Skeletal muscle satellite cell (primary cell): ENCODE data around the gene FLT1.

Experiments used
- H3K27me3 ChIP-seq: 2 replicates; pipeline ENCODE4 v1.7.0; 2013; ENCODE audit warnings: low read length; ENCODE audit not compliant: control insufficient read depth, insufficient read depth
- H3K36me3 ChIP-seq: 2 replicates; pipeline ENCODE4 v1.7.0; 2013; ENCODE audit warnings: mild to moderate bottlenecking, control low read depth, low read length; ENCODE audit not compliant: insufficient read depth
- H3K4me1 ChIP-seq: 2 replicates; pipeline ENCODE4 v1.7.0; 2013; ENCODE audit warnings: low read length; ENCODE audit not compliant: control insufficient read depth, insufficient read depth
- H3K4me2 ChIP-seq: 2 replicates; pipeline ENCODE4 v1.7.0; 2013; ENCODE audit warnings: mild to moderate bottlenecking, low read length
- H3K4me3 ChIP-seq: 2 replicates; pipeline ENCODE4 v1.7.0; 2013; ENCODE audit warnings: low read length
- H3K9ac ChIP-seq: 2 replicates; pipeline ENCODE4 v1.7.0; 2013; ENCODE audit warnings: mild to moderate bottlenecking, low read depth, low read length, moderate library complexity
- H3K9me3 ChIP-seq: replicated peaks from 2 replicates; pipeline ENCODE4 v1.7.0; 2013; ENCODE audit warnings: mild to moderate bottlenecking, control low read depth, low read length

The FLT1 gene

GRCh38 chr13:28533441-28534166 is 38.7 kb upstream of the FLT1 start:
- Histone ChIP-seq H3K4me2 (peak overlapping the region; percentile 78), H3K36me3 (no peaks in the 10 kb centered on the region), H3K9me3 (no peaks in the 10 kb centered on the region), H3K9ac (no peak overlapping the region), H3K4me3 (no peak overlapping the region), H3K4me1 (peaks cover 7% of the 10 kb centered on the region), H3K27me3 (peaks cover 29% of the 10 kb centered on the region)

GRCh38 chr13:28533125-28533436 is 38.2 kb upstream of the FLT1 start:
- peak overlapping the region; percentile 54 for H3K4me3 ChIP-seq
- H3K27me3 ChIP-seq: peaks cover 34% of the 10 kb centered on the region
- H3K4me1 ChIP-seq: peaks cover 7% of the 10 kb centered on the region
- no peaks in the 10 kb centered on the region for H3K36me3 ChIP-seq
- H3K9ac ChIP-seq: peak overlapping the region; percentile 59
- no peaks in the 10 kb centered on the region for H3K9me3 ChIP-seq
- peak overlapping the region; percentile 78 for H3K4me2 ChIP-seq

GRCh38 chr13:28532388-28533124 is 37.6 kb upstream of the FLT1 start:
- H3K9me3 ChIP-seq: no peaks in the 10 kb centered on the region
- H3K4me1 ChIP-seq: peaks cover 7% of the 10 kb centered on the region
- H3K9ac ChIP-seq: peak overlapping the region; percentile 59
- peak overlapping the region; percentile 54 for H3K4me3 ChIP-seq
- H3K4me2 ChIP-seq: peak overlapping the region; percentile 78
- no peaks in the 10 kb centered on the region for H3K36me3 ChIP-seq
- peaks cover 40% of the 10 kb centered on the region for H3K27me3 ChIP-seq

GRCh38 chr13:28531845-28532387 is 37.0 kb upstream of the FLT1 start:
- Histone ChIP-seq H3K36me3 (no peaks in the 10 kb centered on the region), H3K4me3 (peak overlapping the region; percentile 54), H3K27me3 (peaks cover 40% of the 10 kb centered on the region), H3K4me2 (peak overlapping the region; percentile 78), H3K9me3 (no peaks in the 10 kb centered on the region), H3K9ac (peak overlapping the region; percentile 59), H3K4me1 (peaks cover 7% of the 10 kb centered on the region)

GRCh38 chr13:28531077-28531844 is 36.3 kb upstream of the FLT1 start:
- peak overlapping the region; percentile 54 for H3K4me3 ChIP-seq
- peaks cover 40% of the 10 kb centered on the region for H3K27me3 ChIP-seq
- H3K9ac ChIP-seq: peak overlapping the region; percentile 41
- H3K4me1 ChIP-seq: peaks cover 7% of the 10 kb centered on the region
- no peaks in the 10 kb centered on the region for H3K36me3 ChIP-seq
- peak overlapping the region; percentile 78 for H3K4me2 ChIP-seq
- no peaks in the 10 kb centered on the region for H3K9me3 ChIP-seq

GRCh38 chr13:28530729-28531076 is 35.8 kb upstream of the FLT1 start:
- Histone ChIP-seq H3K4me1 (peaks cover 7% of the 10 kb centered on the region), H3K4me3 (peak overlapping the region; percentile 54), H3K9ac (peak overlapping the region; percentile 41), H3K36me3 (no peaks in the 10 kb centered on the region), H3K9me3 (no peaks in the 10 kb centered on the region), H3K27me3 (peaks cover 36% of the 10 kb centered on the region), H3K4me2 (peak overlapping the region; percentile 78)

GRCh38 chr13:28529836-28530235 is 34.9 kb upstream of the FLT1 start:
- Histone ChIP-seq H3K9me3 (no peaks in the 10 kb centered on the region), H3K4me2 (no peak overlapping the region), H3K36me3 (no peaks in the 10 kb centered on the region), H3K4me1 (peaks cover 7% of the 10 kb centered on the region), H3K9ac (no peak overlapping the region), H3K27me3 (peaks cover 43% of the 10 kb centered on the region), H3K4me3 (no peak overlapping the region)

GRCh38 chr13:28528848-28529247 is 33.9 kb upstream of the FLT1 start:
- H3K4me1 ChIP-seq: peaks cover 7% of the 10 kb centered on the region
- no peaks in the 10 kb centered on the region for H3K9me3 ChIP-seq
- H3K9ac ChIP-seq: no peak overlapping the region
- no peak overlapping the region for H3K4me2 ChIP-seq
- no peaks in the 10 kb centered on the region for H3K36me3 ChIP-seq
- peaks cover 43% of the 10 kb centered on the region for H3K27me3 ChIP-seq
- H3K4me3 ChIP-seq: no peak overlapping the region

- H3K9ac ChIP-seq: no peak overlapping the region
- H3K27me3 ChIP-seq: peaks cover 42% of the 10 kb centered on the region
- H3K4me3 ChIP-seq: no peak overlapping the region
- no peaks in the 10 kb centered on the region for H3K36me3 ChIP-seq
- no peak overlapping the region for H3K4me2 ChIP-seq
- H3K4me1 ChIP-seq: peaks cover 7% of the 10 kb centered on the region
- no peaks in the 10 kb centered on the region for H3K9me3 ChIP-seq
Observed at GRCh38 chr13:28528388-28528787, 33.5 kb upstream of the FLT1 start.

- H3K27me3 ChIP-seq: peaks cover 41% of the 10 kb centered on the region
Observed at GRCh38 chr13:28527629-28528028, 32.7 kb upstream of the FLT1 start.

GRCh38 chr13:28526876-28527275 is 31.9 kb upstream of the FLT1 start:
- H3K9ac ChIP-seq: no peak overlapping the region
- H3K4me1 ChIP-seq: peaks cover 7% of the 10 kb centered on the region
- no peak overlapping the region for H3K4me3 ChIP-seq
- H3K36me3 ChIP-seq: no peaks in the 10 kb centered on the region
- no peak overlapping the region for H3K4me2 ChIP-seq
- peaks cover 48% of the 10 kb centered on the region for H3K27me3 ChIP-seq
- no peaks in the 10 kb centered on the region for H3K9me3 ChIP-seq

More at GRCh38 chr13:28527629-28528028, 32.7 kb upstream of the FLT1 start:
- Histone ChIP-seq H3K9me3 (no peaks in the 10 kb centered on the region), H3K4me1 (peaks cover 7% of the 10 kb centered on the region), H3K36me3 (no peaks in the 10 kb centered on the region), H3K4me3 (no peak overlapping the region), H3K9ac (no peak overlapping the region), H3K4me2 (no peak overlapping the region)
